H1 (cell line): ENCODE data around the gene STOML2. TPM values are rescaled to one million over a fixed set of nuclear protein-coding genes. Genes with fewer than 3 reads are reported as not detected.
A peak's percentile ranks its signal among the peaks of the same experiment; 100 is the strongest.

Experiments
- CTCF ChIA-PET: fragments of 300-600 bp; sonication (Branson Sonifier 250); formaldehyde crosslinking; loops from one replicate; lab custom pipeline; 2021; ENCODE audit not compliant: partially characterized antibody; lab: Charles Lee
- POLR2A ChIA-PET: fragments of 300-600 bp; sonication (Branson Sonifier 250); formaldehyde crosslinking; loops from one replicate; lab custom pipeline; 2021; ENCODE audit warnings: inconsistent platforms; ENCODE audit not compliant: partially characterized antibody; lab: Charles Lee
- DNase-seq, 2 experiments: peaks; one replicate each; pipeline versions ENCODE4 v3.0.0 to v3.0.0-alpha.2; 2010 to 2022; ENCODE audit warnings: low spot score in 2 of 2, low read depth in 1 of 2, mixed read lengths in 1 of 2
- FAIRE-seq: peaks from 2 replicates; lab custom pipeline; 2011; peaks lifted over from hg19 to GRCh38; lab: Jason Lieb, UNC
- H2AFZ ChIP-seq: 2 replicates; pipeline ENCODE4 v1.8.1; 2012; ENCODE audit warnings: low read length, inconsistent platforms
- H2AK5ac ChIP-seq: 2 replicates; pipeline ENCODE4 v1.6.1; 2013; ENCODE audit warnings: low read depth, low read length
- H2BK120ac ChIP-seq: replicated peaks from 2 replicates; pipeline ENCODE3; 2013; ENCODE audit warnings: low read depth, low read length, inconsistent platforms
- H2BK12ac ChIP-seq: 2 replicates; pipeline ENCODE4 v1.6.1; 2013; ENCODE audit warnings: low read depth, low read length
- H2BK15ac ChIP-seq: 2 replicates; pipeline ENCODE4 v1.6.1; 2013; ENCODE audit warnings: low read length
- H2BK20ac ChIP-seq: 2 replicates; pipeline ENCODE4 v1.6.1; 2013; ENCODE audit warnings: low read length
- H2BK5ac ChIP-seq: 2 replicates; pipeline ENCODE4 v1.6.1; 2013; ENCODE audit warnings: low read depth, low read length
- H3K14ac ChIP-seq: 2 replicates; pipeline ENCODE4 v1.6.1; 2013; ENCODE audit warnings: inconsistent platforms; ENCODE audit not compliant: insufficient read length
- H3K18ac ChIP-seq: 2 replicates; pipeline ENCODE4 v1.6.1; 2013; ENCODE audit warnings: low read length; ENCODE audit errors: extremely low read depth
- H3K23ac ChIP-seq: 2 replicates; pipeline ENCODE4 v1.6.1; 2013; ENCODE audit warnings: inconsistent platforms; ENCODE audit not compliant: insufficient read length
- H3K23me2 ChIP-seq: 2 replicates; pipeline ENCODE4 v1.6.1; 2013; ENCODE audit warnings: low read depth, low read length
- H3K27ac ChIP-seq: 2 replicates; pipeline ENCODE4 v1.6.1; 2011; ENCODE audit warnings: low read depth, low read length, inconsistent platforms
- H3K27me3 ChIP-seq, 4 experiments: replicated peaks in 1 of 4; 1 replicate in 1 of 4; 2 replicates in 3 of 4; pipeline versions ENCODE4 v1.6.1 to v1.8.1; 2011 to 2013; ENCODE audit warnings: low read length in 3 of 4, mild to moderate bottlenecking in 3 of 4, inconsistent platforms in 2 of 4, mixed read lengths in 2 of 4, moderate library complexity in 1 of 4; ENCODE audit not compliant: control insufficient read depth in 3 of 4, insufficient read depth in 3 of 4; ENCODE audit errors: extremely low read depth in 1 of 4
- H3K36me3 ChIP-seq, 4 experiments: 2 replicates each; pipeline versions ENCODE4 v1.6.1 to v1.8.1; 2011 to 2013; ENCODE audit warnings: mild to moderate bottlenecking in 4 of 4, low read length in 3 of 4, moderate library complexity in 2 of 4, control low read depth in 1 of 4, inconsistent platforms in 1 of 4; ENCODE audit not compliant: insufficient read depth in 4 of 4, control insufficient read depth in 2 of 4
- H3K4ac ChIP-seq: replicated peaks from 2 replicates; pipeline ENCODE3; 2013; ENCODE audit warnings: low read length, low read depth, mixed read lengths, inconsistent platforms; ENCODE audit not compliant: insufficient read length
- H3K4me1 ChIP-seq, 4 experiments: replicated peaks in 1 of 4; 1 replicate in 1 of 4; 2 replicates in 3 of 4; pipeline versions ENCODE4 v1.6.1 to v1.8.1; 2011 to 2013; ENCODE audit warnings: low read length in 3 of 4, inconsistent platforms in 2 of 4, mixed read lengths in 1 of 4; ENCODE audit not compliant: insufficient read depth in 4 of 4, control insufficient read depth in 3 of 4
- H3K4me2 ChIP-seq, 2 experiments: 2 replicates each; pipeline versions ENCODE4 v1.6.1 to v1.8.1; 2011 to 2013; ENCODE audit warnings: low read depth in 2 of 2, low read length in 2 of 2, control low read depth in 1 of 2, inconsistent platforms in 1 of 2, mild to moderate bottlenecking in 1 of 2; ENCODE audit not compliant: insufficient read depth in 1 of 2
- H3K4me3 ChIP-seq, 4 experiments: fragments of 200-600, 300-600 bp in 1 of 4; sonication (generic), shearing (Covaris generic), sonication (Bioruptor Twin) in 1 of 4; 2 replicates each; pipeline versions ENCODE4 v1.5.1 to v1.8.1; 2011 to 2016; ENCODE audit warnings: low read length in 4 of 4, low read depth in 3 of 4, control low read depth in 2 of 4, inconsistent platforms in 2 of 4, mild to moderate bottlenecking in 2 of 4, mixed read lengths in 1 of 4, moderate library complexity in 1 of 4; ENCODE audit not compliant: insufficient read depth in 2 of 4; ENCODE audit errors: extremely low read depth in 1 of 4
- H3K56ac ChIP-seq: replicated peaks from 2 replicates; pipeline ENCODE3; 2013; ENCODE audit warnings: low read depth, mild to moderate bottlenecking, mixed read lengths, low read length, inconsistent platforms; ENCODE audit not compliant: insufficient read length
- H3K79me1 ChIP-seq: 2 replicates; pipeline ENCODE4 v1.6.1; 2013; ENCODE audit warnings: low read depth, low read length, control low read depth
- H3K79me2 ChIP-seq, 2 experiments: 2 replicates each; pipeline versions ENCODE4 v1.6.1 to v1.8.1; 2012 to 2013; ENCODE audit warnings: low read length in 2 of 2, mild to moderate bottlenecking in 2 of 2, inconsistent platforms in 1 of 2; ENCODE audit not compliant: insufficient read depth in 2 of 2, control insufficient read depth in 1 of 2
- H3K9ac ChIP-seq, 4 experiments: replicated peaks in 1 of 4; 1 replicate in 1 of 4; 2 replicates in 3 of 4; pipeline versions ENCODE4 v1.6.1 to v1.8.1; 2011 to 2013; ENCODE audit warnings: low read depth in 3 of 4, low read length in 3 of 4, control low read depth in 2 of 4, mild to moderate bottlenecking in 2 of 4, moderate library complexity in 2 of 4, inconsistent platforms in 1 of 4; ENCODE audit errors: extremely low read depth in 1 of 4
- H3K9me3 ChIP-seq, 2 experiments: 2 replicates each; pipeline versions ENCODE4 v1.6.1 to v1.8.1; 2012 to 2013; ENCODE audit warnings: mild to moderate bottlenecking in 2 of 2, moderate library complexity in 2 of 2, control low read depth in 1 of 2, inconsistent platforms in 1 of 2, low read depth in 1 of 2, low read length in 1 of 2, mixed read lengths in 1 of 2; ENCODE audit not compliant: insufficient read depth in 2 of 2
- H4K20me1 ChIP-seq, 2 experiments: replicated peaks in 1 of 2; 2 replicates each; pipeline versions ENCODE3 to v1.8.1; 2011 to 2013; ENCODE audit warnings: inconsistent platforms in 2 of 2, low read length in 2 of 2, mild to moderate bottlenecking in 1 of 2; ENCODE audit not compliant: insufficient read depth in 2 of 2, control insufficient read depth in 1 of 2
- H4K5ac ChIP-seq: 2 replicates; pipeline ENCODE4 v1.6.1; 2013; ENCODE audit warnings: low read length, low read depth, mixed read lengths, inconsistent platforms; ENCODE audit not compliant: insufficient read length
- H4K8ac ChIP-seq: 2 replicates; pipeline ENCODE4 v1.8.0; 2013; ENCODE audit warnings: mild to moderate bottlenecking, moderate library complexity, low read length, inconsistent platforms; ENCODE audit not compliant: insufficient read depth; ENCODE audit errors: extremely low read depth
- H4K91ac ChIP-seq: replicated peaks from 2 replicates; pipeline ENCODE3; 2013; ENCODE audit warnings: low read length, mixed read lengths, inconsistent platforms; ENCODE audit not compliant: insufficient read length
- CBX8 ChIP-seq: fragments of 300-800, 300-1000 bp; sonication (generic); IDR thresholded peaks from 2 replicates; pipeline ENCODE4 v1.7.1; 2016; ENCODE audit warnings: low read depth, low read length, borderline replicate concordance
- CREB1 ChIP-seq: IDR thresholded peaks from 2 replicates; pipeline ENCODE4 v1.6.1; 2012; ENCODE audit warnings: inconsistent platforms
- E2F6 ChIP-seq: IDR thresholded peaks from 2 replicates; pipeline ENCODE4 v1.6.1; 2012; ENCODE audit warnings: inconsistent platforms
- MAX ChIP-seq: IDR thresholded peaks from 2 replicates; pipeline ENCODE4 v1.6.1; 2012; ENCODE audit warnings: inconsistent platforms
- SAP30 ChIP-seq: fragments of 300-600 bp; sonication (generic); IDR thresholded peaks from 2 replicates; pipeline ENCODE4 v1.7.1; 2012; ENCODE audit warnings: low read length, moderate library complexity, mild to moderate bottlenecking, inconsistent platforms; ENCODE audit not compliant: insufficient read depth, insufficient replicate concordance
- SIN3A ChIP-seq, 2 experiments: IDR thresholded peaks in 1 of 2; conservative IDR thresholded peaks in 1 of 2; 2 replicates each; pipeline ENCODE4 v1.6.1; 2011 to 2012; ENCODE audit warnings: low read length in 2 of 2, improper control_type of control experiment in 1 of 2, low read depth in 1 of 2, mild to moderate bottlenecking in 1 of 2
- SP1 ChIP-seq: IDR thresholded peaks from 2 replicates; pipeline ENCODE4 v1.6.1; 2011; ENCODE audit warnings: low read depth, low read length
- SP4 ChIP-seq: IDR thresholded peaks from 2 replicates; pipeline ENCODE4 v1.6.1; 2012; ENCODE audit warnings: low read length, inconsistent platforms
- TAF1 ChIP-seq: IDR thresholded peaks from 2 replicates; pipeline ENCODE4 v1.6.1; 2011; ENCODE audit warnings: mild to moderate bottlenecking, low read depth, low read length
- TEAD4 ChIP-seq: IDR thresholded peaks from 2 replicates; pipeline ENCODE4 v1.6.1; 2012; ENCODE audit warnings: low read depth, low read length, inconsistent platforms, mixed read lengths
- WGBS, 2 experiments: shearing (Covaris generic) in 1 of 2; methylation state at CpG; one replicate each; pipeline versions ENCODE4 v1.1.6 to v1.1.7; 2013 to 2015; ENCODE audit warnings: low lambda C conversion rate in 2 of 2, mixed read lengths in 2 of 2, inconsistent platforms in 1 of 2, low coverage in 1 of 2, missing lambda C conversion rate in 1 of 2; ENCODE audit not compliant: insufficient replicate concordance in 2 of 2, insufficient coverage in 1 of 2, insufficient read length in 1 of 2; ENCODE audit errors: extremely low coverage in 1 of 2, missing lambda C conversion rate in 1 of 2; 5-methylcytosine and 5-hydroxymethylcytosine counted together
- polyA plus RNA-seq, 7 experiments: library from polyadenylated mRNA; depleted of rRNA in 3 of 7; stranded (reverse) in 5 of 7; unstranded in 2 of 7; fragments of >200 nt in 5 of 7; fragments of 200-250 nt in 2 of 7; gene quantifications; 1 replicate in 5 of 7; 2 replicates in 1 of 7; 4 replicates in 1 of 7; pipeline versions ENCODE4 v1.2.1 to v1.2.3, GENCODE V29; 2011 to 2013; ENCODE audit warnings: missing spikeins in 2 of 7, mixed read lengths in 2 of 7
- total RNA-seq: library from RNA; stranded (reverse); fragmentation: NEBNext Ultra II Directional; extraction: Animal tissue kit (Norgen Biotek cat#: 25700); gene quantifications from 2 replicates; pipeline ENCODE4 v1.2.1, GENCODE V29; 2021

STOML2 gene
- total and polyA plus RNA-seq, 2 of the 8 experiments (the other 6 are each of a cell fraction or from before 2014, with no cell fraction given) = 203 to 256 TPM

- peaks cover 4 to 19% (median 11%) of the 10 kb centered on the region in 4 experiments; a peak in 6 of 7 replicates for H3K4me1 ChIP-seq
- peak within 1 kb of the TSS; percentile 91 for H2BK5ac ChIP-seq
- H3K27me3 ChIP-seq = no peaks in the 10 kb centered on the region
- H4K20me1 ChIP-seq = no peaks in the 10 kb centered on the region
- H3K79me2 ChIP-seq = no peaks in the 10 kb centered on the region
- H3K4me2 ChIP-seq = peak within 1 kb of the TSS; percentile 53 to 99
- peak within 1 kb of the TSS; percentile 27 for H4K91ac ChIP-seq
- H3K79me1 ChIP-seq = no peaks in the 10 kb centered on the region
- H3K4me3 ChIP-seq = peak within 1 kb of the TSS; percentile 49 to 83 (median 76)
- no peak within 1 kb of the TSS for H2BK20ac ChIP-seq
- H2BK12ac ChIP-seq = peak within 1 kb of the TSS; percentile 80
- peak within 1 kb of the TSS; percentile 86 for H3K4ac ChIP-seq
- H4K5ac ChIP-seq = no peak within 1 kb of the TSS
- peaks cover 22% of the 10 kb centered on the region for H3K23me2 ChIP-seq
- no peak within 1 kb of the TSS for H3K23ac ChIP-seq
- H2AK5ac ChIP-seq = no peak within 1 kb of the TSS
- no peak within 1 kb of the TSS for H2BK120ac ChIP-seq
- 0 out of 2 replicates have a peak within 1 kb of the TSS, but pooled peaks have one; percentile 61 for H2BK15ac ChIP-seq
- no peak within 1 kb of the TSS for H3K14ac ChIP-seq
- peak; percentile 99 for DNase-seq
- FAIRE-seq = no peak
- CTCF ChIA-PET = interaction anchor here (1.4 to 5.5 kb wide), 12 partner anchors 12 to 357 kb away, joined by 3 to 26 read pairs (median 4); no protein-coding TSS in a partner anchor
- H3K9ac ChIP-seq = peak within 1 kb of the TSS in 3 of 4 experiments; percentile 36 to 63 (median 55); a peak in 6 of 7 replicates
- POLR2A ChIA-PET = interaction anchor here (0.8 to 10.3 kb wide), 5 partner anchors 10 to 46 kb away, joined by 3 to 151 read pairs (median 8); partner anchors contain the start of genes PIGO, STOML2, UNC13B and VCP
- peak within 1 kb of the TSS; percentile 79; the same call in 1 of the 2 replicates for H2AFZ ChIP-seq
- H3K9me3 ChIP-seq = no peaks in the 10 kb centered on the region
- H3K27ac ChIP-seq = peak within 1 kb of the TSS; percentile 76
- H4K8ac ChIP-seq = no peak within 1 kb of the TSS
- no peak within 1 kb of the TSS for H3K56ac ChIP-seq
- peak within 1 kb of the TSS; percentile 90 for H3K18ac ChIP-seq
- H3K36me3 ChIP-seq = no peaks in the 10 kb centered on the region
- WGBS, 2 experiments = 1% methylated on average over 39 of the region's 54 CpGs; no CpG with 5 or more reads in 1 of the 2 experiments
- TF ChIP-seq SP4 (0 out of 2 replicates have a peak, but pooled peaks have one; percentile 24), CBX8 (no peak), SAP30 (peak; percentile 89), TAF1 (peak; percentile 53; the same call in 1 of the 2 replicates), SP1 (peak; percentile 47; the same call in 1 of the 2 replicates), SIN3A (conservative IDR thresholded peaks at IDR 0.05 in 1 of 2, IDR thresholded peaks at IDR 0.05 in 1 of 2; ENCODE audit: low read depth in 1 of 2, low read length in 2 of 2) (peak; percentile 66 to 84; a peak in 2 of 4 replicates), CREB1 (peak; percentile 65; the same call in 1 of the 2 replicates), E2F6 (peak; percentile 53; the same call in 1 of the 2 replicates), MAX (peak; percentile 92), TEAD4 (peak; percentile 76)
Measured at GRCh38 chr9:35115680-35116538, 13.0 kb upstream of the STOML2 start, which contains the start of gene ATOSB. ATOSB (minus strand) TSS chr9:35115862; CDS start chr9:35108274, 7,588 bp downstream.
